ENCODE results near the gene NUP62. TPM values are rescaled to one million over a fixed set of nuclear protein-coding genes. Genes with fewer than 3 reads are reported as not detected.

Gene NUP62
- polyA plus RNA-seq, 2 donors = 16.5 to 21.4 TPM

DNA sequence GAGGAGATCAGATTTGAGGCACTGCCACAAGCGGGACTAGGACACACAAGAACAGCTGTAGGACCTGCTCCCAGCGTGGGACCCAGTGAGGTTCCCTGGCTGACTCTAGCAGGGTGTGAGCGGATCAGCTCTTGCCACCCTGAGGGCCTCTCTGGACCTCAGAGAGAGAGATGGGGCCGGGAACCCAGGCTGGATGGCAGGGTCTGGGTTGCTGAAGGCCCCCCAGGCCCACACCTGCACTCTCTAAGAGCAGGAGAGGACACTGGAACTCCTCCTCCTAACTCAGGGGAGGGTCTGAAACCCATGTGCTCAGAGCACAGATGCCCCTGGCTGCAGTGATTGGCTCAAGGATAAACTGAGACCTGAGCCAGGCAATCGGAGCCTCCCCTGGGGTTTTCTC, 19.1 kb downstream of the NUP62 start:
- Histone ChIP-seq H3K27me3 (ENCODE audit: control insufficient read depth in 1 of 2, insufficient read depth in 2 of 2, low read length in 2 of 2) (no peaks in the 10 kb centered on the region), H3K36me3 (ENCODE audit: control insufficient read depth in 2 of 2, insufficient read depth in 2 of 2, low read length in 1 of 2) (peaks cover 0 to 38% of the 10 kb centered on the region in 2 donors), H3K27ac (ENCODE audit: low read depth in 2 of 2, low read length in 1 of 2) (peak overlapping the region in 1 of 2 donors; percentile 9), H3K4me1 (ENCODE audit: control insufficient read depth in 2 of 2, insufficient read depth in 2 of 2, low read length in 1 of 2) (no peaks in the 10 kb centered on the region), H3K9me3 (ENCODE audit: control insufficient read depth in 2 of 2, insufficient read depth in 1 of 2, low read depth in 1 of 2, low read length in 1 of 2) (no peaks in the 10 kb centered on the region), H3K4me3 (ENCODE audit: low read depth in 1 of 2, low read length in 2 of 2) (no peak overlapping the region)
- 87 to 93% methylated on average over 5 of the region's 5 CpGs for WGBS, 2 donors

DNA sequence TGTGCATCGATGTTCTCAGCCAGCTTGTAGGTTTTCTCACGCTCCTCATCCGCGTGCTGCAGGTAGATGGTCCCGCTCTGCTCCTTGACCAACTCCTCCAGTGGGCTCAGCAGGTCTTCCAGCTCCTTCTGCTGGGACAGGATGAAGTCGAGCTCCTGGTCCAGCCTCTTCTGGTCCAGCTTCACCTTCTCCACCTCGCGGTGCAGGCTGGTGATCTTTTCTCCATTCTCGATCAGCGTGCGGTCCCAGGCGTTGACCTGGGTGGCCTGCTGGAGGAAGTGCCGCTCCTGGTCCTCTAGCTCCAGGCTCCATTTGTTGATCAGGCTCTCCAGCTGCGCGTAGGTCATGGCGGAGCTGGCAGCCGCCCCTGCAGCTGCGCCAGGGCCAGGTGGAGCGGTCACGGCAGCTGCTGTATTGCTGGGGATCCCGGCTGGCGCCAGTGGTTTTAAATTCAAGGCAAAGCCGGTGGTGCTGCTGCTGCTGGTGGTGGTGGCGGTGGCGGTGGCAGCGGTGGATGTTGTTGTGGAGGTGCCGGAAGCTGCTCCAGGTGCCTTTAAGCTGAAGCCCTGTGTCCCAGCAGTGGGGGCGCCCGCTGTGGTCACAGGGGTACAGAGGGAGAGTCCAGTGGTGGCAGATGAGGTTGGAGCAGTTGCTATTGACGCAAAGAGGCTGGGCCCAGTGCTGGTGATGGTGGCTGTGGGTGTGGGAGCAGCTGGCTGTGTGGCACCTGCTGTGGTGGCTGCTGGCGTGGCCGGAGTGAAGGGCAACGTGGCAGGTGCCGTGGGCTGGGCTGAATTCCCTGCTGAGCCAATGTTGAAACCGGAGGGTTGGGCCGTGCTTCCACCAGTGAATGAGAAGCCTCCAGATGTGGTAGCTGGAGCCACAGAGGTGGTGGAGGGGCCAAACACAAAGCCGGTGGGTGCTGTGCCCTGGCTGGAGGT, 20.6 kb downstream of the NUP62 start:
- Histone ChIP-seq H3K9me3 (ENCODE audit: control insufficient read depth in 2 of 2, insufficient read depth in 1 of 2, low read depth in 1 of 2, low read length in 1 of 2) (no peaks in the 10 kb centered on the region), H3K27me3 (ENCODE audit: control insufficient read depth in 1 of 2, insufficient read depth in 2 of 2, low read length in 2 of 2) (no peaks in the 10 kb centered on the region), H3K4me1 (ENCODE audit: control insufficient read depth in 2 of 2, insufficient read depth in 2 of 2, low read length in 1 of 2) (no peaks in the 10 kb centered on the region), H3K36me3 (ENCODE audit: control insufficient read depth in 2 of 2, insufficient read depth in 2 of 2, low read length in 1 of 2) (peaks cover 0 to 30% of the 10 kb centered on the region in 2 donors), H3K4me3 (ENCODE audit: low read depth in 1 of 2, low read length in 2 of 2) (no peak overlapping the region), H3K27ac (ENCODE audit: low read depth in 2 of 2, low read length in 1 of 2) (no peak overlapping the region)
- 95 to 96% methylated on average over 36 to 37 of the region's 37 CpGs for WGBS, 2 donors

DNA sequence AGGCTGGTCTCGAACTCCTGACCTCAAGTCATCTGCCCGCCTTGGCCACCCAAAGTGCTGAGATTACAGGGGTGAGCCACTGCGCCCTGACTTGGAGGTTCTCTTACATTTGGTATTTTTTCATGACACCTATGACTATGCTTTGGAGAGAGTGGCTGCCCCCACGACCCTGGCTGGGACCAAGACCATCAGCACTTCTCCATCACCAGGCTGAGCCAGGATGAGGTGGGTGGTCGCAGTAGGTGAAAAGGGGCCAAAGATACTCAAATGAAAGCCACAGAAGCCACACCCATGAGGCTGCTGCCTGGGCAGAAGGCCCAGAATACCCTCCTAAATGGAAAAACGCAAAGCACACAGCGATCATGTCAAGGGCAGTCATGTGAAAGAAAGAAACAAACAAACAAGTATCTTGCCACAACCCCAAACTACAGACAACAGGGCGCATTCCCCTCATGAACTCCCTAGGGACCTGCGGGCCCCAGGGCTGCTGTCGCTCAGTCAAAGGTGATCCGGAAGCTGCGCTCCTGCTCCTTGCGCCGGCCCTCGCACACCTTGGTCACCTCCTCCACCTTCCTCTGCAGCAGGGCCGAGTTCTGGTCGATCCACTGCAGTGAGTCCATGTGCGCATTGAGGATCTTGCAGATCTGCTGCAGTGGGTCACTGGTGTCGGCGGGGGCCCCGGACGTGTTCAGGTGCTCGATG, 21.4 kb downstream of the NUP62 start:
- no peak overlapping the region for H3K27ac ChIP-seq (ENCODE audit: low read depth in 2 of 2, low read length in 1 of 2)
- H3K9me3 ChIP-seq (ENCODE audit: control insufficient read depth in 2 of 2, insufficient read depth in 1 of 2, low read depth in 1 of 2, low read length in 1 of 2) = no peaks in the 10 kb centered on the region
- peaks cover 0 to 30% of the 10 kb centered on the region in 2 donors for H3K36me3 ChIP-seq (ENCODE audit: control insufficient read depth in 2 of 2, insufficient read depth in 2 of 2, low read length in 1 of 2)
- H3K4me3 ChIP-seq (ENCODE audit: low read depth in 1 of 2, low read length in 2 of 2) = no peak overlapping the region
- H3K27me3 ChIP-seq (ENCODE audit: control insufficient read depth in 1 of 2, insufficient read depth in 2 of 2, low read length in 2 of 2) = no peaks in the 10 kb centered on the region
- no peaks in the 10 kb centered on the region for H3K4me1 ChIP-seq (ENCODE audit: control insufficient read depth in 2 of 2, insufficient read depth in 2 of 2, low read length in 1 of 2)
- WGBS, 2 donors = 86 to 93% methylated on average over 23 of the region's 23 CpGs

DNA sequence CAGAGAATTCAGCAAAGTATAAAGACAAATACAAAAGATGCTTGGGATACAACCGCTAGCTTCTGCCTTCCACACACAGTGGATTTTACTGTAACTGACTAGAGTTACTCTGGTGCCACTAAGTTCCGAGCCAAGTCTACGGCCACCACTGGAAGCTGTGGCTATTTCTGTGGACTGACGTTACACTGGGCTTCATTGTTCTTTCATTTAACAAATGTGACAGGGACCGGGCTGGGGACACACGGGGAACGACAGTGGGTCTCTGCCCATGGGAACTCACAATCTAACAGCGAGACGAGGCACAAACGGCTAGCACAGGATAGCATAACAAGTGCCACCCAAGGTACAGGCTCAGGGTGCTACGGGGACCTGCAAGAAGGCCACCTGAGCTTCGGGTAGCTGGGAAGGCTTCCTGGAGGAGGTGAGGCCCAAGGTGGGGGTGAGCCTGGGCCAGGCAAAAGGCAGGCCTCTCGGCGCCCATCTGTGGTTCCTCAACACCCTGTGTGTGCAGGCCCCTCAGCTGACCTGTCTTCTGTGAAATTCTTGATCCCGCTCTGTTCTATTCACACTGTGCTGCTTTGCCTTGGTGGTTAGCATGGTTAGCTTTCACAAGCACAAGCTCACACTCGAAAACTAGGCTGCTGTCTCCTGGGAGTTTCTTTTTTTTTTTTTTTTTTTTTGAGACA, 22.3 kb downstream of the NUP62 start:
- H3K9me3 ChIP-seq (ENCODE audit: control insufficient read depth in 2 of 2, insufficient read depth in 1 of 2, low read depth in 1 of 2, low read length in 1 of 2) = no peaks in the 10 kb centered on the region
- H3K36me3 ChIP-seq (ENCODE audit: control insufficient read depth in 2 of 2, insufficient read depth in 2 of 2, low read length in 1 of 2) = peaks cover 0 to 24% of the 10 kb centered on the region in 2 donors
- 91% methylated on average over 16 of the region's 16 CpGs for WGBS, 2 donors

DNA sequence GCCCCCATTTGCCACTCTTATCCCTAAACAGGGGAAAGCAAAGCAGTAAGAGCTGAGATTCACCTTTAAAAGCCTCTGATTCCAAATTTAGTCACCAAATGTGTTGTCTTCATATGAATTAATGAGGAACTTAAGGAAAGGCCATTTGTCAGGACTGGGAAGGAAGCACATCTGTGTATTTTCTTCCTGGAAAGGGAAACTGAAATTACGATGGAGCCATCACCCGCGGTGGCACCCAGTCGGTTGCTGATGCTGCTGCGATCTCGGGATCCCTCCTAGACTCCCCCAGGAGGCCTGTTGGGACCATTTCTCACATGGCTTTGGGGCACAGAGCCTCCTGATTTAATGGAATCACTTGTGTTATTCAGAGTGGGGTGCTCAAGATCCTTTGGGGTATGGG, 25.2 kb downstream of the NUP62 start:
- 57 to 59% methylated on average over 6 of the region's 6 CpGs for WGBS, 2 donors

More for the DNA sequence above, 22.3 kb downstream of the NUP62 start:
- Histone ChIP-seq H3K4me1 (ENCODE audit: control insufficient read depth in 2 of 2, insufficient read depth in 2 of 2, low read length in 1 of 2) (no peaks in the 10 kb centered on the region), H3K27me3 (ENCODE audit: control insufficient read depth in 1 of 2, insufficient read depth in 2 of 2, low read length in 2 of 2) (no peaks in the 10 kb centered on the region), H3K4me3 (ENCODE audit: low read depth in 1 of 2, low read length in 2 of 2) (no peak overlapping the region), H3K27ac (ENCODE audit: low read depth in 2 of 2, low read length in 1 of 2) (no peak overlapping the region)

DNA sequence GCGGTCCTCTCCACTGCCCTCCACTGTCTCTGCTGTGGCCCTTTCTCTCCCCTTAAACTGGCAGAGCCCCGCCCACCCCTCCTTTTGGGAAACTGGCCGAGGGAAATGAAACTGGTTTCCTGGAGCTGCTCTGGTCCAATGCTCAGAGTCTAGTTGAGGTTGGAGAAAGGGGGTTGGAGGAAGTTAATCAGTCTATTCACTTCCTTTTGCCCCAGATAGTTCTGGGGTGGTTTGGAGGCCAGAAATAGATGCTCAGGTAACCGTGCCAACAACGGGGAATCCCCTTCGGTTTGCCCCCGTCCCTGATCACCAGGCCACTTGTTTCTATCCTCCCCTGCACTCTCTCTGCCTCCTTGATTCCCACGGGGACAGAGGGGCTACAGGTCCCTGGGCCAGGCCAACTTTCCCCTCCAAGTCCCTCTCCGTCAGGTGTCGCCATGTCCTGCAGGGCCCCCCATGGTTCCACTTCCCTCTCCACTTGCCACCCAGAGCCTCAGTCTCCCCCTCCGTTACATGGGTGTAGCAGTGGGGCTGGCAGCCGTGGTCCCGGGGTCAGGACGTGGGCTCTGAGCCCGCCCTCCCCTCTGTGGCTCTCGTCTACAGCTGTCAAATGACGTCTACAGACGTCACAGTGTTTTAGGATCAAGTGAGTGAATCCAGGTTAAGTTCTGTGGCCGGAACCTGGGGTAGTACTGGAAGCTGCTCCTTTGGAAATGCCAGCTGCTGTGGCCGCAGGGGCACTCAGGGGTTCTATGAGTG, 32.3 kb downstream of the NUP62 start, which contains the start of gene IL4I1:
IL4I1 (minus strand) TSS at position 25 of the 759 bp plus-strand sequence. CDS start 727 bp downstream, outside the sequence.
- no peaks in the 10 kb centered on the region for H3K36me3 ChIP-seq (ENCODE audit: control insufficient read depth in 2 of 2, insufficient read depth in 2 of 2, low read length in 1 of 2)
- no peak within 1 kb of the TSS for H3K4me3 ChIP-seq (ENCODE audit: low read depth in 1 of 2, low read length in 2 of 2)
- 30 to 39% methylated on average over 19 to 20 of the region's 20 CpGs for WGBS, 2 donors
- peak within 1 kb of the TSS; percentile 41 to 47 for H3K27ac ChIP-seq (ENCODE audit: low read depth in 2 of 2, low read length in 1 of 2)
- peaks cover 0 to 2% of the 10 kb centered on the region in 2 donors for H3K9me3 ChIP-seq (ENCODE audit: control insufficient read depth in 2 of 2, insufficient read depth in 1 of 2, low read depth in 1 of 2, low read length in 1 of 2)
- no peaks in the 10 kb centered on the region for H3K27me3 ChIP-seq (ENCODE audit: control insufficient read depth in 1 of 2, insufficient read depth in 2 of 2, low read length in 2 of 2)
- no peaks in the 10 kb centered on the region for H3K4me1 ChIP-seq (ENCODE audit: control insufficient read depth in 2 of 2, insufficient read depth in 2 of 2, low read length in 1 of 2)

More for the DNA sequence above, 25.2 kb downstream of the NUP62 start:
- Histone ChIP-seq H3K9me3 (ENCODE audit: control insufficient read depth in 2 of 2, insufficient read depth in 1 of 2, low read depth in 1 of 2, low read length in 1 of 2) (no peaks in the 10 kb centered on the region), H3K27me3 (ENCODE audit: control insufficient read depth in 1 of 2, insufficient read depth in 2 of 2, low read length in 2 of 2) (no peaks in the 10 kb centered on the region), H3K4me1 (ENCODE audit: control insufficient read depth in 2 of 2, insufficient read depth in 2 of 2, low read length in 1 of 2) (no peaks in the 10 kb centered on the region), H3K4me3 (ENCODE audit: low read depth in 1 of 2, low read length in 2 of 2) (no peak overlapping the region), H3K27ac (ENCODE audit: low read depth in 2 of 2, low read length in 1 of 2) (no peak overlapping the region), H3K36me3 (ENCODE audit: control insufficient read depth in 2 of 2, insufficient read depth in 2 of 2, low read length in 1 of 2) (peaks cover 0 to 21% of the 10 kb centered on the region in 2 donors)

DNA sequence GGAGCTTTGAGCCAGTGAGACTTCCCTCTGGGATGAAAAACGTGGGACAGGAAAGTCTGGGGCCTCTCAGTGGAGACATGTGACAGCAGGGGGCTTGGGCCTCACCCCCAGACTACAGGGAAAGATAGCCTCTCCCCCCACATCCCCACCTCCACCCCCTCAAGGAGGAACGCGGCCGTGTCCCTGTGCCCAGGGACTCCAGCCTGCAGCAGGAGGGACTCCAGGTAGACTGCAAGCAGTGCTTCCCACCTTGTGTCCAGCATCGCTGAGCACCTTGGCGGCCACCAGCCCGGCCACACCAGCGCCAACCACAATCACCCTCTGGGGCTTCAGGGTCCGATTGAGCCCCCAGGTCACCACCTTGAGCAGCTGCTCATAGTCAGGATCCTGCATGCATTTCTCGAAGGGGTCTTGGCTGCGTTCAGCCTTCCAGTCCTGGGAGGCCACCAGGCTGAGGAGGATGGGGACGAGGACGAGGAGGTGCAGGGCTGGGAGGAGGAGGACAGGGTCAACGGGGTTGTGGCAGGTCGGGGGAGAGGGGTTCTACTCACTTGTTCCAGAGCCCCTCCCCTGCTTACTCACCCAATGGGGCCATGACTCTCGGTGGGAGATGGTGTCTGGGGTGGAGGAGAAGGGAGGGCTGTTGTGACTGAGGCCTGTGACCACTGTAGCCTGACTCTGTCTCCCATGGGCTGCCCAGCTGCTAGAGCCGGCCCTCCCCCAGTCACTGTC, 33.6 kb downstream of the NUP62 start:
- no peak overlapping the region for H3K4me3 ChIP-seq (ENCODE audit: low read depth in 1 of 2, low read length in 2 of 2)
- no peaks in the 10 kb centered on the region for H3K36me3 ChIP-seq (ENCODE audit: control insufficient read depth in 2 of 2, insufficient read depth in 2 of 2, low read length in 1 of 2)
- H3K4me1 ChIP-seq (ENCODE audit: control insufficient read depth in 2 of 2, insufficient read depth in 2 of 2, low read length in 1 of 2) = no peaks in the 10 kb centered on the region
- peaks cover 0 to 2% of the 10 kb centered on the region in 2 donors for H3K9me3 ChIP-seq (ENCODE audit: control insufficient read depth in 2 of 2, insufficient read depth in 1 of 2, low read depth in 1 of 2, low read length in 1 of 2)
- H3K27ac ChIP-seq (ENCODE audit: low read depth in 2 of 2, low read length in 1 of 2) = no peak overlapping the region
- WGBS, 2 donors = 64 to 69% methylated on average over 17 of the region's 17 CpGs
- no peaks in the 10 kb centered on the region for H3K27me3 ChIP-seq (ENCODE audit: control insufficient read depth in 1 of 2, insufficient read depth in 2 of 2, low read length in 2 of 2)

DNA sequence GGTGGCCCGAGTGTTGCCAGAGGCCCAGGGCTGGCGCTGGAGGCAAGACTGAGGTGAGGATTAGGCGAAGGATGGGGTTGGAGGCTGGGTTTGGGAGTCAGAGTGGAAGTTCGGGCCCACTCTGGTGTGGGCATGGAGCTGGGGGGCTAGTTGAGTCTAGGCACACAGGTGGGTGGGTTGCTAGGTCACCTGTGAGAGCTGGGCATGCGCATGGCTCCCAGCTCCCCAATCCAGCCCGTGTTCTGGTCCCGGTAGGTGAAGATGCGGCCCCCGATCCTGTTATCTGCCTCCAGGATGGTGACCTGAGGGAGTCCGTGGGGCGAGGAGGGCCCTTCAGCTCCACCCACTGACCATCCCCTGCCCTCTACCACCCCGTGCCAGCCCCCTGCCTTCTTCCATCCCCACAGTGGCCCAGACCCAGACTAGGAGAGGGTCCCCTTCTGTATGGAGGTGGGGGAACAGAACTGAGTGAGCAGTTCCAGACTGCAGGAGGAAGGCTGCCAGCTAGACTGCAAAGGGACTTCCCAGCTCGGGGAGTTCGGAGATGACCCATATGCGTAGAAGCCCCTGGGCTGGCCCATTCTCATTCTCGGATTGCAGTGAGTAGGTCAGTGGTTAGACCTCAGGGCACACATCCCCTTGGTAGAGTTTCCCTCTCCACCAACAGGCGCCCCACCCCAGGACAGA, 34.3 kb downstream of the NUP62 start:
- peaks cover 0 to 2% of the 10 kb centered on the region in 2 donors for H3K9me3 ChIP-seq (ENCODE audit: control insufficient read depth in 2 of 2, insufficient read depth in 1 of 2, low read depth in 1 of 2, low read length in 1 of 2)
- no peaks in the 10 kb centered on the region for H3K36me3 ChIP-seq (ENCODE audit: control insufficient read depth in 2 of 2, insufficient read depth in 2 of 2, low read length in 1 of 2)
- H3K27ac ChIP-seq (ENCODE audit: low read depth in 2 of 2, low read length in 1 of 2) = no peak overlapping the region
- 75 to 77% methylated on average over 17 of the region's 17 CpGs for WGBS, 2 donors
- H3K4me1 ChIP-seq (ENCODE audit: control insufficient read depth in 2 of 2, insufficient read depth in 2 of 2, low read length in 1 of 2) = peaks cover 0 to 4% of the 10 kb centered on the region in 2 donors
- no peaks in the 10 kb centered on the region for H3K27me3 ChIP-seq (ENCODE audit: control insufficient read depth in 1 of 2, insufficient read depth in 2 of 2, low read length in 2 of 2)
- H3K4me3 ChIP-seq (ENCODE audit: low read depth in 1 of 2, low read length in 2 of 2) = no peak overlapping the region

Data from esophagus (tissue), 2 donors.